Smooth muscle cell of the brain vasculature (primary cell): Measurements from ENCODE around the gene STK11IP.

Experiments used
- DNase-seq: peaks from one replicate; pipeline ENCODE4 v3.0.0-alpha.2; 2012; ENCODE audit warnings: low read depth, low spot score

Gene STK11IP

GRCh38 chr2:219631904-219632759, 34.5 kb downstream of the STK11IP start:
- DNase-seq = no peak

- DNase-seq = no peak
These were observed 35.1 kb downstream of the STK11IP start for GRCh38 chr2:219632760-219633105.

GRCh38 chr2:219633276-219634065, 35.8 kb downstream of the STK11IP start:
- no peak for DNase-seq

- no peak for DNase-seq
These were observed 36.7 kb downstream of the STK11IP start for GRCh38 chr2:219634171-219634940.

GRCh38 chr2:219634951-219635751, 37.5 kb downstream of the STK11IP start:
- no peak for DNase-seq

- DNase-seq = no peak
These were observed 38.7 kb downstream of the STK11IP start for GRCh38 chr2:219636144-219636915.

GRCh38 chr2:219636941-219637841, 39.5 kb downstream of the STK11IP start:
- DNase-seq = no peak

- DNase-seq = no peak
These were observed 40.2 kb downstream of the STK11IP start for GRCh38 chr2:219637842-219638185.

GRCh38 chr2:219638217-219638947, 40.7 kb downstream of the STK11IP start:
- DNase-seq = no peak

- DNase-seq = no peak
These were observed 41.5 kb downstream of the STK11IP start for GRCh38 chr2:219638948-219639755.

- no peak for DNase-seq
These were observed 43.9 kb downstream of the STK11IP start for GRCh38 chr2:219641390-219642068.

- no peak for DNase-seq
These were observed 44.4 kb downstream of the STK11IP start for GRCh38 chr2:219642069-219642454.

GRCh38 chr2:219642465-219643083, 44.9 kb downstream of the STK11IP start:
- peak; percentile 85 for DNase-seq

- no peak for DNase-seq
These were observed 45.4 kb downstream of the STK11IP start for GRCh38 chr2:219643084-219643473.

- DNase-seq = no peak
These were observed 46.2 kb downstream of the STK11IP start for GRCh38 chr2:219643788-219644398.

- DNase-seq = no peak
These were observed 47.3 kb downstream of the STK11IP start for GRCh38 chr2:219644801-219645480.
